T-helper 17 cell (primary cell): Measurements from ENCODE around the gene MAP3K5. TPM values are rescaled to one million over a fixed set of nuclear protein-coding genes. Genes with fewer than 3 reads are reported as not detected.
"Not testable (repeated sequence)": the region's sequence is repeated elsewhere in the genome, so short reads cannot be mapped to it uniquely, and the experiment has no call there.

Source experiments
- ATAC-seq: fragments of 150-1000 bp; cut with Tn5 transposase; 2 replicates; pipeline ENCODE4 v1.10.0; 2021; ENCODE audit warnings: mild to moderate bottlenecking, moderate library complexity
- DNase-seq, 3 donors: peaks; one replicate each; pipeline versions ENCODE4 v3.0.0 to v3.0.0-alpha.2; 2020 to 2021
- H3K9me3 ChIP-seq: one replicate; pipeline ENCODE4 v1.7.0; 2013; ENCODE audit warnings: low read length, mild to moderate bottlenecking; ENCODE audit not compliant: control insufficient read depth, poor library complexity, severe bottlenecking
- H3K27ac Mint-ChIP-seq: one replicate; pipeline ENCODE4 v1.8.0; 2022; ENCODE audit warnings: mild to moderate bottlenecking, moderate library complexity, mixed read lengths
- H3K27me3 Mint-ChIP-seq: one replicate; pipeline ENCODE4 v1.8.0; 2022; ENCODE audit warnings: mixed read lengths
- H3K36me3 Mint-ChIP-seq: one replicate; pipeline ENCODE4 v1.8.0; 2022; ENCODE audit warnings: low read depth, mixed read lengths
- H3K4me1 Mint-ChIP-seq: one replicate; pipeline ENCODE4 v1.8.0; 2022; ENCODE audit warnings: mild to moderate bottlenecking, mixed read lengths
- H3K4me3 Mint-ChIP-seq: one replicate; pipeline ENCODE4 v1.8.0; 2022; ENCODE audit warnings: mild to moderate bottlenecking, moderate library complexity, mixed read lengths
- total RNA-seq, 4 donors: library from RNA in 2 of 4; stranded (reverse) in 2 of 4; gene quantifications; one replicate each; pipeline ENCODE4 v1.2.3 and lab custom pipeline; 2022 to 2026

The MAP3K5 gene, protein sequence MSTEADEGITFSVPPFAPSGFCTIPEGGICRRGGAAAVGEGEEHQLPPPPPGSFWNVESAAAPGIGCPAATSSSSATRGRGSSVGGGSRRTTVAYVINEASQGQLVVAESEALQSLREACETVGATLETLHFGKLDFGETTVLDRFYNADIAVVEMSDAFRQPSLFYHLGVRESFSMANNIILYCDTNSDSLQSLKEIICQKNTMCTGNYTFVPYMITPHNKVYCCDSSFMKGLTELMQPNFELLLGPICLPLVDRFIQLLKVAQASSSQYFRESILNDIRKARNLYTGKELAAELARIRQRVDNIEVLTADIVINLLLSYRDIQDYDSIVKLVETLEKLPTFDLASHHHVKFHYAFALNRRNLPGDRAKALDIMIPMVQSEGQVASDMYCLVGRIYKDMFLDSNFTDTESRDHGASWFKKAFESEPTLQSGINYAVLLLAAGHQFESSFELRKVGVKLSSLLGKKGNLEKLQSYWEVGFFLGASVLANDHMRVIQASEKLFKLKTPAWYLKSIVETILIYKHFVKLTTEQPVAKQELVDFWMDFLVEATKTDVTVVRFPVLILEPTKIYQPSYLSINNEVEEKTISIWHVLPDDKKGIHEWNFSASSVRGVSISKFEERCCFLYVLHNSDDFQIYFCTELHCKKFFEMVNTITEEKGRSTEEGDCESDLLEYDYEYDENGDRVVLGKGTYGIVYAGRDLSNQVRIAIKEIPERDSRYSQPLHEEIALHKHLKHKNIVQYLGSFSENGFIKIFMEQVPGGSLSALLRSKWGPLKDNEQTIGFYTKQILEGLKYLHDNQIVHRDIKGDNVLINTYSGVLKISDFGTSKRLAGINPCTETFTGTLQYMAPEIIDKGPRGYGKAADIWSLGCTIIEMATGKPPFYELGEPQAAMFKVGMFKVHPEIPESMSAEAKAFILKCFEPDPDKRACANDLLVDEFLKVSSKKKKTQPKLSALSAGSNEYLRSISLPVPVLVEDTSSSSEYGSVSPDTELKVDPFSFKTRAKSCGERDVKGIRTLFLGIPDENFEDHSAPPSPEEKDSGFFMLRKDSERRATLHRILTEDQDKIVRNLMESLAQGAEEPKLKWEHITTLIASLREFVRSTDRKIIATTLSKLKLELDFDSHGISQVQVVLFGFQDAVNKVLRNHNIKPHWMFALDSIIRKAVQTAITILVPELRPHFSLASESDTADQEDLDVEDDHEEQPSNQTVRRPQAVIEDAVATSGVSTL (N-terminal part only)
- total RNA-seq, result 10 to 100 TPM; 35.6 to 40.3 TPM
- total RNA-seq (lab: John Stamatoyannopoulos, UW), result 118 to 123 reads per million in 2 donors

DNA sequence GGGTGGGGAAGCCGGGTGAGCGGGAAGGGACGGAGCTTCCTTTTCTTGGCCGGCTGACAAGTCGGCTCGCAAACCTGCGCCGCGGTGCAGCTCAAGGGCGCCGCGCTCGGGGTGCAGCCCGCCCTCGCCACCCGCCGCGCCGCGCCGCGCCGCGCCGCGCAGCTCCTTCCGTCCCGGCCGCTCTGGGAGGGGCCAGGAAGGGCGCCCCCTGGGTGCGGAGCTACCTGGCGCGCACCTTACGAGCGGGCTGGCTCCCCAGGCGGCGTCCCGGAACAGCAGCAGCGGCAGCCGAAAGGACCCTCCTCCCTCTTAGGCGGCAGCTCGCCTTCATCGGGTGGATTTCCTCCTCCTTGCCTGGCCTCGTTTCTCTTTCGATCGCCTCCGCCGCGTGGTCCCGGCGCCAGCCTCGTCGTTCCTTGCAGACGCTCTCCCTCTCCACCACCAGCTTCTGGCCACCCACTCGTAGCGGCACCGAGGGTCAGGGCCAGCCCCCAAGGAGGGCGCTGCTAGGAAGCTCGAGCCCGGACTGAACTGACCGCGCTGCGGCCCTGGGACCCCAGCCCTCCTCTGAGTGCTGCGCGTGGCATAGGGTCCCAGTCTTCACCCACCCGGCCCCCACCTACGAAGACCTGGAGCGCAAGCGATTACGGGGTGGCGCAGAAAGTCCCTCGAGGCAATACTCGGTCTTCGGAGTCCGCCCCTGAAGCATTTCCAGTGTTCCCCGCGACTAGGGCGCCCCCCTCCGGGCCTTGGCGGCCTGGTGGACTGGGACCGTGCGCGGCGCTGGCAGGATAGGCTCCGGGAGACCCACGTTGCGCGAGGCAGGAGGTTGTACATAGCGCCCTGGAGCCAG, at the start of gene MAP3K5:
Gene MAP3K5 (minus strand): TSS at position 68 of the 853 bp plus-strand sequence. CDS start 320 bp downstream, outside the sequence.
- H3K27me3 Mint-ChIP-seq, result no peaks in the 10 kb centered on the region
- ATAC-seq (peak; percentile 80), DNase-seq (peak; percentile 88 to 97 (median 91))
- peak within 1 kb of the TSS; percentile 97 for H3K4me3 Mint-ChIP-seq
- no peaks in the 10 kb centered on the region for H3K9me3 ChIP-seq
- peaks cover 26% of the 10 kb centered on the region for H3K4me1 Mint-ChIP-seq
- peak within 1 kb of the TSS; percentile 97 for H3K27ac Mint-ChIP-seq
- peaks cover 5% of the 10 kb centered on the region for H3K36me3 Mint-ChIP-seq

DNA sequence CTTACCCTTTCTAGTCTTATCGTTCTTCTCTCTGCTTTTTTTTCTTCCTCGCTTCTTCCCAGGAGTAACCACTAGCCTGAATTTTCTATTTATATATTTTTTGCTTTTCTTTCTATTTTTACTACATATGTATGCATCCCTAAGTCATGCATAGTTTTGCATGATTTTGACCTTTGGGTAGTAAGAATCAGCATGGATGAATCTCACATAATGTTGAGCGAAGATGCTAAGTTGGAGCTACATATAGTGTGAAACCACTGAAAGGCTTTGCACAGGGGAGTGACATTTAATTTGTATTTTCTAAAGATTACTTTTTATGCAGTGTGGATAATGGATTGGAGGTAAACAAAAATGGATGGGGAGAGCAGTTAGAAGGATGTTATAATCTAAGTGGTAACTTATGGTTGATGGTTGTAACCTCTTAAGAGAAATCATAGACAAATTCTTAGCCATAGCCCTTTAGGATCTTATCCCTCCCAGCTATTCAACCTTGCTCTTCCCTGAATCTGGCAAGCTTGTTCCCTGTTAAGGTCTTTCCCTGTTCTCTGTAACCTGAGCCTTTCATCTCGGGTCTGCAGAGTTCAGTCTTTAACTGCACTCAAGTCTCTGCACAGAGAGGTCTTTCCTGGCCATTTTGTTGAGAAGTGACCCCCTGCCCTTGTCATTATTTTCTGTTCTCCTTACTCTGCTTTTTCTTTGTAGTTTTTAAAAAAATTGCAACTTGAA, 48.2 kb upstream of the MAP3K5 start:
- H3K4me3 Mint-ChIP-seq, result no peak overlapping the region
- H3K36me3 Mint-ChIP-seq, result no peaks in the 10 kb centered on the region
- H3K4me1 Mint-ChIP-seq, result peaks cover 2% of the 10 kb centered on the region
- H3K27ac Mint-ChIP-seq, result no peak overlapping the region
- DNase-seq, result no peak
- H3K9me3 ChIP-seq, result no peaks in the 10 kb centered on the region
- no peaks in the 10 kb centered on the region for H3K27me3 Mint-ChIP-seq
- ATAC-seq, result no peak

DNA sequence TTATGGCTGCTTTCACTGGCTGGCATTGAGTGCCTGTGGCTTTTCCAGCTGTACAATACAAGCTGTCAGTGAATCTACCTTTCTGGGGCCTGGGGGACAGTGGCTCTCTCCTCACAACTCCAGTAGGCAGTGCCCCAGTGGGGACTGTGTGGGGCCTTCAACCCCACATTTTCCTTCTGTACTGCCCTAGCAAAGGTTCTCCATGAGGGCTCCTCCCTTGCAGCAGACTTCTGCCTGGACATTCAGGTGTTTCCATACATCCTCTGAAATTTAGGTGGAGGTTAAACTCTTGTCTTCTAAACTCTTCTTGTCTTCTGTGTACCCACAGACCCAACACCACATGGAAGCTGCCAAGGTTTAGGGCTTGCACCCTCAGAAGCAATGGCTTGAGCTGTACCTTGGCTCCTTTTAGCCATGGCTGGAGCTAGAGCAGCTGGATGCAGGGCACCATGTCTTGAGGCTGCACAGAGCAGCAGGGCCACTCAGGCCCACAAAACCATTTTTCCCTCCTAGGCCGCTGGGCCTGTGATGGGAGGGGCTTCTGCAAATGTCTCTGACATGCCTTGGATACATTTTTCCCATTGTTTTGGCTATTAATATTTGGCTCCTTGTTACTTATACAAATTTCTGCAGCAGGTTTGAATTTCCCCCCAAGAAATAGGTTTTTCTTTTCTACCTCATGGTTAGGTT, 39.7 kb upstream of the MAP3K5 start:
- Mint-ChIP-seq H3K27me3 (no peaks in the 10 kb centered on the region), H3K36me3 (peaks cover 11% of the 10 kb centered on the region), H3K4me1 (peaks cover 3% of the 10 kb centered on the region), H3K4me3 (no peak overlapping the region), H3K27ac (no peak overlapping the region)
- ATAC-seq, result no peak
- no peak for DNase-seq
- H3K9me3 ChIP-seq, result no peaks in the 10 kb centered on the region

DNA sequence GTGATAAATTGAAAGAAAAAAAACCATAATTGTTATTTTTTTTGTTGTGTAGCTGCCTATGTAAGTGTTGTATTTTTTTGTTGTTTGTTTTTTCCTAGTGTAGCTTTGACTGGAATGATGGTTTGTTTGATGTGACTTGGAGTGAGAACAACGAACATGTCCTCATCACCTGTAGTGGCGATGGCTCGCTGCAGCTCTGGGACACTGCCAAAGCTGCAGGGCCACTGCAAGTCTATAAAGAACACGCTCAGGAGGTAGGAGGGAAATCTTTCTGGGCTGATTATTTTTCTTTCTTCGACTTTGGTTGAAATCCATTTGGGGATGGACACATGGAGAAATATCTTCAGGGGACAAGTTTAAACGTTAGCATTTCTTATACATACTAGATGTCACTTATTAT, 33.9 kb upstream of the MAP3K5 start:
- no peak for ATAC-seq
- peak overlapping the region; percentile 45 for H3K27ac Mint-ChIP-seq
- DNase-seq, result no peak
- H3K4me1 Mint-ChIP-seq, result peaks cover 25% of the 10 kb centered on the region
- H3K27me3 Mint-ChIP-seq, result no peaks in the 10 kb centered on the region
- peaks cover 4% of the 10 kb centered on the region for H3K36me3 Mint-ChIP-seq
- no peaks in the 10 kb centered on the region for H3K9me3 ChIP-seq
- H3K4me3 Mint-ChIP-seq, result no peak overlapping the region

DNA sequence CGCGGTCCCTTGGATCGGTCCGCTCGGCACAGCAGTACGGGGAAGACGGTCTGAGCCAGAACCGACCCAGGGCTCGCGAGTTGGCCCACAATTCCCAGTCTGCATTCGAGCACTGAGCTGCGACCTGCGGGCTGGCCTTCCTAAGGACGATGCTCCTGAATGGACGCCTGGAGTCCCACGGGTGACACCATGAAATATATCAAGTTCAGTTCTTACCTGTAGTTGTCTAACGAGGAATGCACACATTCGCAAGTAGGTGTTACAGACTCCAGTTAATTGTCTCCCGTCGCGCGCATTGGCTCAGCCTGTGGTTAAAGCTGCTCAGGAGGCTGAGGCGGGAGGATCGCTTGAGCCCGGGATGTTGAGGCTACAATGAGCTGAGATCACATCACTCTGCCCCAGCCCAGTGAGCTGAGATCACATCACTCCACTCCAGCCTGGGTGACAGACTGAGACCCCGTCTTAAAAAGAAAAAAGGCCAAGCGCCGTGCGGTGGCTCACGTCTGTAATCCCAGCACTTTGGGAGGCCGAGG, 30.9 kb upstream of the MAP3K5 start:
- DNase-seq, result no peak
- Mint-ChIP-seq H3K36me3 (peaks cover 6% of the 10 kb centered on the region), H3K27ac (peak overlapping the region; percentile 93), H3K4me3 (peak overlapping the region; percentile 97), H3K4me1 (peaks cover 23% of the 10 kb centered on the region), H3K27me3 (peaks cover 5% of the 10 kb centered on the region)
- no peak for ATAC-seq
- no peaks in the 10 kb centered on the region for H3K9me3 ChIP-seq

DNA sequence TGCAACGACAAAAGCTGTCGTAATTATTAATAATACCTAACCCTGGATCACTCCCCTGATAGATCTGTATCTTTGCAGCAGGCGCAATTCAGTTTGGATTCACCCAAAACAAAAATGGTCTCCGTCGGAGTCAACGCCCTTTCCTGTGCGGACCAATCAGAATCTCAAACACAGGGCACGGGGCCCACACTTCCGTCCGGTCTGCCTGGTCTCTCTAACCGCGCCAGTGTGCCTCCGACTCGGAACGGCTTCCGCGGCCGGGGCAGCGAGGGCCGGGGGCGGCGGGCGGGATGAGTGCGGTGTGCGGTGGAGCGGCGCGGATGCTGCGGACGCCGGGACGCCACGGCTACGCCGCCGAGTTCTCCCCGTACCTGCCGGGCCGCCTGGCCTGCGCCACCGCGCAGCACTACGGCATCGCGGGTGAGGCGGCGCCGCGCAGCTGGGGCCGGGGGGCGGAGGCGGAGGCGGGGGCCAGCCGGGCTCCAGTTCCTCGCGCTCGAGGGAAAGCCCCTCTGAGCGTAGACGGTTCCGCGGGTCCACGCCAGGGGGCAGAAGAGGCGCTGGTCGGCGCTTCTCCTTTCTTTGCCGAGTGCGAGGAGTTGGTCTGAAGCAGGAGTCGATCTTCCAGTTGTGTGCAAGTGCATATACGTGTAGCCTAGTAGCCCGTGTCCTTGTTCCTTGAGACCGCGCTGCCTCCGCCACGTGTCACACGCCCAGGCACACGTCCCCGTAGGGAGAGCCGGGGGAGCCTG, 30.3 kb upstream of the MAP3K5 start, which contains the start of gene PEX7:
Gene PEX7 (plus strand): TSS at position 217 of the 752 bp plus-strand sequence. CDS start 74 bp downstream, at position 291.
- Mint-ChIP-seq H3K4me3 (peak within 1 kb of the TSS; percentile 97), H3K27me3 (peaks cover 11% of the 10 kb centered on the region), H3K4me1 (peaks cover 23% of the 10 kb centered on the region), H3K36me3 (peaks cover 8% of the 10 kb centered on the region), H3K27ac (peak within 1 kb of the TSS; percentile 93)
- peak; percentile 93 for ATAC-seq
- peak; percentile 79 to 85 (median 80) for DNase-seq
- H3K9me3 ChIP-seq, result no peaks in the 10 kb centered on the region

DNA sequence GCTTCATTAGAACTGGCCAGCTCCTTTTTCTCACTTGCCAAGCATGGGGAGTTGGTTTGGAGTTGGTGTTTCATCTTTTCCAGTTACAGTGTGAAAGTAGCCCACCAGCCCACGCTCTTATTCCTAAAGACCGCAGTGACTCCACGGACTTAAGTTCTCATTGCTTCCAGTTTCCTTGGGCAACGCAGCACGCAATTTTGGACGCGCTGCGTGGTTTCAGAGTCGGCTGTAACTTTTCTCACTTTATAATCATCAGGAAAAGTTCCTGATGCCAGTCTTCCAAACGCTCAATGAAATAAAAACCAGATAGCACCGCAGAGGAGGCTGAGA, 29.7 kb upstream of the MAP3K5 start:
- H3K36me3 Mint-ChIP-seq, result peaks cover 8% of the 10 kb centered on the region
- peak overlapping the region; percentile 97 for H3K4me3 Mint-ChIP-seq
- DNase-seq (no peak), ATAC-seq (no peak)
- peaks cover 23% of the 10 kb centered on the region for H3K4me1 Mint-ChIP-seq
- H3K27me3 Mint-ChIP-seq, result peaks cover 16% of the 10 kb centered on the region
- no peaks in the 10 kb centered on the region for H3K9me3 ChIP-seq
- peak overlapping the region; percentile 93 for H3K27ac Mint-ChIP-seq

DNA sequence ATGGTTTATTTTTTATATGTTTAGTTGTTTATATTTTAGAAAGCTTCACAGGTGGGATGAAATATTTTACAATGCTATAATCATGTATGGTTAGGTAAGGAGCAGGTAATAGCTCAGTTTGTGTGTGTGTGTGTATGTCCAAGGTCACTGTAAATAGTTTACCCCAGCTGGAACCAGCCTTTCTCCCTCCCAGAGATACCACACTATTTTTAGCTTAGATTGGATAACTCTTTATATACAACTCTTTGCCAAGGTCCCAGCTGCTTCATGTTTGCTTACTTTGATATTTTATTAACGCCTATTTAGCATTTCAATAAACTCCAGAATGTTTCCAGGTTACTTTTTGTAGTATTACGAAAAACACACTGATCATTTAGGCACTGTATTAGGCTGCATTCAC, 28.3 kb upstream of the MAP3K5 start:
- ATAC-seq (no peak), DNase-seq (no peak)
- no peaks in the 10 kb centered on the region for H3K9me3 ChIP-seq
- Mint-ChIP-seq H3K4me3 (no peak overlapping the region), H3K27ac (no peak overlapping the region), H3K4me1 (peaks cover 21% of the 10 kb centered on the region), H3K27me3 (peaks cover 23% of the 10 kb centered on the region), H3K36me3 (peaks cover 4% of the 10 kb centered on the region)

DNA sequence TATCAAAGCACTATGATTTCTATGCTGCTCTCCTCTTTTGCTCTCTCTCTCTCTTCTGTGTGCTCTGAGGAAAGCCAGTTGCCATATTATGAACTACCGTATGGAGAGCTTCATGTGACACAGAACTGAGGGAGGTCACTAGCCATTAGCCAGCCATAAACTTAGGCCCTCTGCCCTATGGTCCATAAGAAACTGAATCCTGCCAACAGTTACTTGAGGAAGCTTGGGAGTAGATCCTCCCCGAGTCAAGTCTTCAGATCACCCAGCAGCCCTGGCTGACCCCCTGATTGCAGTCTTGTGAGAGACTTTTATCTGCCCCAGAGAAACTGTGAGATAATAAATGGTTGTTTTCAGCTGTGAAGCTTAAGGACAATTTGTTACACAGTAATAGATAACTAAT, 24.4 kb upstream of the MAP3K5 start:
- no peak for ATAC-seq
- Mint-ChIP-seq H3K36me3 (peaks cover 4% of the 10 kb centered on the region), H3K4me1 (peaks cover 6% of the 10 kb centered on the region), H3K27ac (no peak overlapping the region), H3K4me3 (no peak overlapping the region), H3K27me3 (peaks cover 23% of the 10 kb centered on the region)
- no peaks in the 10 kb centered on the region for H3K9me3 ChIP-seq
- no peak for DNase-seq

DNA sequence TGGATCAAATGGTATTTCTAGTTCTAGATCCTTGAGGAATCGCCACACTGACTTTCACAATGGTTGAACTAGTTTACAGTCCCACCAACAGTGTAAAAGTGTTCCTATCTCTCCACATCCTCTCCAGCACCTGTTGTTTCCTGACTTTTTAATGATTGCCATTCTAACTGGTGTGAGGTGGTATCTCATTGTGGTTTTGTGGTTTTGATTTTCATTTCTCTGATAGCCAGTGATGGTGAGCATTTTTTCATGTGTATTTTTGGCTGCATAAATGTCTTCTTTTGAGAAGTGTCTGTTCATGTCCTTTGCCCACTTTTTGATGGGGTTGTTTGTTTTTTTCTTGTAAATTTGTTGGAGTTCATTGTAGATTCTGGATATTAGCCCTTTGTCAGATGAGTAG, 23.3 kb upstream of the MAP3K5 start:
- H3K4me3 Mint-ChIP-seq, H3K36me3 Mint-ChIP-seq, H3K9me3 ChIP-seq, H3K27ac Mint-ChIP-seq, DNase-seq, H3K4me1 Mint-ChIP-seq, ATAC-seq: not testable (repeated sequence)
- H3K27me3 Mint-ChIP-seq, result peaks cover 23% of the 10 kb centered on the region

DNA sequence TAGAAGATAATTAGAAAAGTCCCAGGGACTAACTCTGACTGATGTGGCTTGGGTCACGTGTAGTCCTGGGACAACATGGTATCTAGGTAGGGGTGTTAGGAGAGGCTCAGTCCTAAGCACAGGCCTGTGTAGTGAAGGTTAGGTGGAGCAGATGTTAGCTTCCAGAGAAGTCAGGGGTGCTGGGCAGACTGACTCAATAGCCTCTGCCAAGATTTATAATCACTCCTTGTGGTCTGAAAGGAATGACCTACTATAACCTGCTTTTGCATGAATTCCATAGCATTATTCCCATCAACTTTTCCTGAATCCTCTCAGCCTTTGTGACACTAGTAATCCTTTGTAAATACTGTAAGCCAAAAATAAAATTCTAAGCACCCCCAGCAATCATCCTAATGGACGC, 19.9 kb upstream of the MAP3K5 start:
- DNase-seq (no peak), ATAC-seq (no peak)
- Mint-ChIP-seq H3K27me3 (peaks cover 8% of the 10 kb centered on the region), H3K36me3 (no peaks in the 10 kb centered on the region), H3K27ac (no peak overlapping the region), H3K4me3 (no peak overlapping the region), H3K4me1 (peaks cover 4% of the 10 kb centered on the region)
- no peaks in the 10 kb centered on the region for H3K9me3 ChIP-seq
